Fibroblast of skin of abdomen (primary cell): ENCODE measurements around the gene CHD5.
"Not testable (repeated sequence)": the region's sequence is repeated elsewhere in the genome, so short reads cannot be mapped to it uniquely, and the experiment has no call there.

Experiments
- DNase-seq: peaks from one replicate; pipeline ENCODE4 v3.0.0-alpha.2; 2013

Gene CHD5

GRCh38 chr1:6081901-6082300 is 98.2 kb downstream of the CHD5 start:
- no peak for DNase-seq

- DNase-seq, result no peak
Measured at GRCh38 chr1:6080469-6080868, 99.7 kb downstream of the CHD5 start.

GRCh38 chr1:6077919-6078318 is 102.2 kb downstream of the CHD5 start:
- DNase-seq, result no peak

- DNase-seq, result no peak
Measured at GRCh38 chr1:6077506-6077905, 102.6 kb downstream of the CHD5 start.

- DNase-seq, result not testable (repeated sequence)
Measured at GRCh38 chr1:6077061-6077460, 103.1 kb downstream of the CHD5 start.

- DNase-seq, result no peak
Measured at GRCh38 chr1:6075748-6076147, 104.4 kb downstream of the CHD5 start.

GRCh38 chr1:6074192-6074901 is 105.8 kb downstream of the CHD5 start:
- DNase-seq, result no peak

- no peak for DNase-seq
Measured at GRCh38 chr1:6073480-6074053, 106.6 kb downstream of the CHD5 start.

GRCh38 chr1:6072774-6073479 is 107.2 kb downstream of the CHD5 start:
- DNase-seq, result no peak

GRCh38 chr1:6071219-6071618 is 108.9 kb downstream of the CHD5 start:
- no peak for DNase-seq

- DNase-seq, result no peak
Measured at GRCh38 chr1:6070450-6070974, 109.6 kb downstream of the CHD5 start.

- no peak for DNase-seq
Measured at GRCh38 chr1:6069573-6069972, 110.5 kb downstream of the CHD5 start.

GRCh38 chr1:6068932-6069331 is 111.2 kb downstream of the CHD5 start:
- DNase-seq, result no peak

- DNase-seq, result no peak
Measured at GRCh38 chr1:6068073-6068472, 112.0 kb downstream of the CHD5 start.

GRCh38 chr1:6066680-6067079 is 113.4 kb downstream of the CHD5 start:
- DNase-seq, result no peak

GRCh38 chr1:6065093-6065858 is 114.8 kb downstream of the CHD5 start:
- DNase-seq, result no peak

GRCh38 chr1:6063532-6064053 is 116.5 kb downstream of the CHD5 start:
- DNase-seq, result not testable (repeated sequence)

GRCh38 chr1:6062670-6063069 is 117.5 kb downstream of the CHD5 start:
- no peak for DNase-seq

GRCh38 chr1:6059866-6060265 is 120.3 kb downstream of the CHD5 start:
- no peak for DNase-seq

- no peak for DNase-seq
Measured at GRCh38 chr1:6057170-6057845, 122.8 kb downstream of the CHD5 start.

- no peak for DNase-seq
Measured at GRCh38 chr1:6056572-6056948, 123.6 kb downstream of the CHD5 start.

- DNase-seq, result no peak
Measured at GRCh38 chr1:6054596-6054995, 125.5 kb downstream of the CHD5 start.
